Measurements from ENCODE around the gene STARD5.

GRCh38 chr15:81277851-81278250 is 46.1 kb downstream of the STARD5 start:
- TF ChIP-seq, protein P1, sequence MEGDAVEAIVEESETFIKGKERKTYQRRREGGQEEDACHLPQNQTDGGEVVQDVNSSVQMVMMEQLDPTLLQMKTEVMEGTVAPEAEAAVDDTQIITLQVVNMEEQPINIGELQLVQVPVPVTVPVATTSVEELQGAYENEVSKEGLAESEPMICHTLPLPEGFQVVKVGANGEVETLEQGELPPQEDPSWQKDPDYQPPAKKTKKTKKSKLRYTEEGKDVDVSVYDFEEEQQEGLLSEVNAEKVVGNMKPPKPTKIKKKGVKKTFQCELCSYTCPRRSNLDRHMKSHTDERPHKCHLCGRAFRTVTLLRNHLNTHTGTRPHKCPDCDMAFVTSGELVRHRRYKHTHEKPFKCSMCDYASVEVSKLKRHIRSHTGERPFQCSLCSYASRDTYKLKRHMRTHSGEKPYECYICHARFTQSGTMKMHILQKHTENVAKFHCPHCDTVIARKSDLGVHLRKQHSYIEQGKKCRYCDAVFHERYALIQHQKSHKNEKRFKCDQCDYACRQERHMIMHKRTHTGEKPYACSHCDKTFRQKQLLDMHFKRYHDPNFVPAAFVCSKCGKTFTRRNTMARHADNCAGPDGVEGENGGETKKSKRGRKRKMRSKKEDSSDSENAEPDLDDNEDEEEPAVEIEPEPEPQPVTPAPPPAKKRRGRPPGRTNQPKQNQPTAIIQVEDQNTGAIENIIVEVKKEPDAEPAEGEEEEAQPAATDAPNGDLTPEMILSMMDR (IDR thresholded peaks at IDR 0.05; ENCODE audit: low read depth, low read length, poor library complexity, severe bottlenecking) = no peak
- no peak for TF ChIP-seq EZH2phosphoT487 (IDR thresholded peaks at IDR 0.05; ENCODE audit: borderline replicate concordance, low read length)

Data from DOHH2 (cell line).